Right cardiac atrium (tissue), 5 donors: ENCODE measurements around the gene STK11. TPM values are rescaled to one million over a fixed set of nuclear protein-coding genes. Genes with fewer than 3 reads are reported as not detected.

Experiments used
- ATAC-seq, 2 donors: fragments of 200-7000 bp; cut with Tn5 transposase; one replicate each; pipeline versions ENCODE4 v1.8.0 to v1.9.1; 2020; ENCODE audit warnings: moderate library complexity in 2 of 2, mild to moderate bottlenecking in 1 of 2
- DNase-seq, 3 donors: peaks; one replicate each; pipeline ENCODE4 v3.0.0-alpha.2; 2020
- H3K27ac ChIP-seq: one replicate; pipeline ENCODE4 v1.5.1; 2013; ENCODE audit warnings: mild to moderate bottlenecking, low read length, control low read depth, moderate library complexity
- H3K27me3 ChIP-seq: one replicate; pipeline ENCODE4 v1.6.1; 2013; ENCODE audit not compliant: control insufficient read depth, insufficient read depth
- H3K4me1 ChIP-seq: one replicate; pipeline ENCODE4 v1.6.1; 2013; ENCODE audit warnings: low read length; ENCODE audit not compliant: control insufficient read depth, insufficient read depth
- H3K4me3 ChIP-seq: one replicate; pipeline ENCODE4 v1.5.1; 2013; ENCODE audit warnings: low read length, control low read depth
- H3K9me3 ChIP-seq: one replicate; pipeline ENCODE4 v1.6.1; 2013; ENCODE audit warnings: low read length; ENCODE audit not compliant: control insufficient read depth
- WGBS: extraction: QIAGEN DNeasy Blood & Tissue Kit; methylation state at CpG from one replicate; pipeline ENCODE4 v1.1.7; 2013; 5-methylcytosine and 5-hydroxymethylcytosine counted together
- intact Hi-C, 4 donors: fragments of 100-400 bp; cut with DNase I; formaldehyde crosslinking; loops; one replicate each; pipeline versions ENCODE4 v1.11.0 to v1.14.0; 2022 to 2023
- polyA plus RNA-seq: library from polyadenylated mRNA; stranded (reverse); fragments of 200-250 nt; gene quantifications from one replicate; pipeline ENCODE4 v1.2.3, GENCODE V29; 2013
- total RNA-seq, 4 donors: library from RNA; stranded (reverse); fragmentation: NEBNext Ultra II Directional; extraction: Animal tissue kit (Norgen Biotek cat#: 25700); gene quantifications; one replicate each; pipeline ENCODE4 v1.2.1, GENCODE V29; 2021
- donor health status: healthy with polysubstance abuse.
- donor health status: DM: no; HTN: yes; CAD: no.
- donor health status: DM: no; HTN: no; CAD: no.
- donor health status: DM: no; HTN: yes; CAD: no; lungs with severe emphysema.
- donor health status: DM: yes; HTN: yes; CAD: no.

Gene STK11
- total and polyA plus RNA-seq, 5 donors = 56.9 to 64.5 (median 57.8) TPM

- H3K4me3 ChIP-seq = no peak overlapping the region
- H3K27me3 ChIP-seq = no peaks in the 10 kb centered on the region
- intact Hi-C loops = no loop called here
- ATAC-seq (no peak), DNase-seq (no peak)
- H3K4me1 ChIP-seq = peaks cover 20% of the 10 kb centered on the region
- peak overlapping the region; percentile 27 for H3K27ac ChIP-seq
- no peaks in the 10 kb centered on the region for H3K9me3 ChIP-seq
- 57% methylated on average over 23 of the region's 23 CpGs for WGBS
Observed at GRCh38 chr19:1257475-1258162, 52.0 kb downstream of the STK11 start.

- WGBS = 66% methylated on average over 8 of the region's 8 CpGs
- no peak overlapping the region for H3K4me3 ChIP-seq
- H3K4me1 ChIP-seq = peaks cover 20% of the 10 kb centered on the region
- DNase-seq = no peak
- no peaks in the 10 kb centered on the region for H3K9me3 ChIP-seq
- H3K27me3 ChIP-seq = no peaks in the 10 kb centered on the region
- no peak for ATAC-seq
- peak overlapping the region; percentile 27 for H3K27ac ChIP-seq
- intact Hi-C loops = no loop called here
Observed at GRCh38 chr19:1258163-1258492, 52.5 kb downstream of the STK11 start.

- no peak for ATAC-seq
- H3K4me1 ChIP-seq = peaks cover 18% of the 10 kb centered on the region
- H3K4me3 ChIP-seq = no peak overlapping the region
Observed at GRCh38 chr19:1258707-1259205, 53.2 kb downstream of the STK11 start.

GRCh38 chr19:1259206-1259875 lies 53.8 kb downstream of the STK11 start:
- WGBS = 17% methylated on average over 17 of the region's 17 CpGs

More at GRCh38 chr19:1258707-1259205, 53.2 kb downstream of the STK11 start:
- intact Hi-C loops = no loop called here
- Histone ChIP-seq H3K27me3 (no peaks in the 10 kb centered on the region), H3K9me3 (no peaks in the 10 kb centered on the region), H3K27ac (peak overlapping the region; percentile 89)
- WGBS = 33% methylated on average over 15 of the region's 15 CpGs
- peak in 1 of 3 donors; percentile 67 for DNase-seq

GRCh38 chr19:1259876-1260748 lies 54.5 kb downstream of the STK11 start:
- H3K9me3 ChIP-seq = no peaks in the 10 kb centered on the region
- no peak overlapping the region for H3K4me3 ChIP-seq
- intact Hi-C loops = no loop called here
- ATAC-seq (peak; percentile 0 to 10), DNase-seq (no peak)
- peaks cover 10% of the 10 kb centered on the region for H3K4me1 ChIP-seq
- 18% methylated on average over 33 of the region's 33 CpGs for WGBS
- H3K27ac ChIP-seq = peak overlapping the region; percentile 89
- H3K27me3 ChIP-seq = no peaks in the 10 kb centered on the region

More at GRCh38 chr19:1259206-1259875, 53.8 kb downstream of the STK11 start:
- H3K9me3 ChIP-seq = no peaks in the 10 kb centered on the region
- H3K27ac ChIP-seq = peak overlapping the region; percentile 89
- no peaks in the 10 kb centered on the region for H3K27me3 ChIP-seq
- intact Hi-C loops = no loop called here
- peaks cover 13% of the 10 kb centered on the region for H3K4me1 ChIP-seq
- DNase-seq (peak; percentile 88 to 94 (median 92)), ATAC-seq (peak; percentile 50 to 51)
- H3K4me3 ChIP-seq = no peak overlapping the region

- ATAC-seq (peak; percentile 80 to 84), DNase-seq (peak; percentile 97 to 99 (median 98))
- Histone ChIP-seq H3K27me3 (no peaks in the 10 kb centered on the region), H3K4me3 (peak overlapping the region; percentile 64), H3K27ac (peak overlapping the region; percentile 89), H3K4me1 (peaks cover 8% of the 10 kb centered on the region), H3K9me3 (no peaks in the 10 kb centered on the region)
- WGBS = under 1% methylated on average over 83 of the region's 83 CpGs
- intact Hi-C loops = no loop called here
Observed at GRCh38 chr19:1260749-1261537, 55.4 kb downstream of the STK11 start.

- peaks cover 10% of the 10 kb centered on the region for H3K4me1 ChIP-seq
- H3K9me3 ChIP-seq = no peaks in the 10 kb centered on the region
- no peaks in the 10 kb centered on the region for H3K27me3 ChIP-seq
- DNase-seq (peak; percentile 32 to 76 (median 71)), ATAC-seq (no peak)
- WGBS = 21% methylated on average over 14 of the region's 14 CpGs
- peak overlapping the region; percentile 84 for H3K27ac ChIP-seq
- intact Hi-C loops = no loop called here
- peak overlapping the region; percentile 64 for H3K4me3 ChIP-seq
Observed at GRCh38 chr19:1261538-1261797, 55.9 kb downstream of the STK11 start.

- peaks cover 10% of the 10 kb centered on the region for H3K4me1 ChIP-seq
- ATAC-seq (no peak), DNase-seq (peak; percentile 66 to 83 (median 81))
- intact Hi-C loops = no loop called here
- H3K27me3 ChIP-seq = no peaks in the 10 kb centered on the region
- no peak overlapping the region for H3K4me3 ChIP-seq
- peak overlapping the region; percentile 84 for H3K27ac ChIP-seq
- no peaks in the 10 kb centered on the region for H3K9me3 ChIP-seq
- 34% methylated on average over 28 of the region's 28 CpGs for WGBS
Observed at GRCh38 chr19:1261798-1262622, 56.4 kb downstream of the STK11 start.

- Histone ChIP-seq H3K27me3 (no peaks in the 10 kb centered on the region), H3K4me1 (peaks cover 10% of the 10 kb centered on the region), H3K27ac (peak overlapping the region; percentile 84), H3K9me3 (no peaks in the 10 kb centered on the region), H3K4me3 (no peak overlapping the region)
- no peak for DNase-seq
- 64% methylated on average over 21 of the region's 21 CpGs for WGBS
- ATAC-seq = no peak
- intact Hi-C loops = no loop called here
Observed at GRCh38 chr19:1262623-1263123, 57.1 kb downstream of the STK11 start.

- H3K4me3 ChIP-seq = no peak overlapping the region
- H3K4me1 ChIP-seq = peaks cover 10% of the 10 kb centered on the region
- intact Hi-C loops = no loop called here
- WGBS = 77% methylated on average over 5 of the region's 5 CpGs
- ATAC-seq (no peak), DNase-seq (no peak)
- no peak overlapping the region for H3K27ac ChIP-seq
- H3K27me3 ChIP-seq = no peaks in the 10 kb centered on the region
- no peaks in the 10 kb centered on the region for H3K9me3 ChIP-seq
Observed at GRCh38 chr19:1263188-1263587, 57.6 kb downstream of the STK11 start.
